ENCODE measurements around the gene AP3B2.

DNA sequence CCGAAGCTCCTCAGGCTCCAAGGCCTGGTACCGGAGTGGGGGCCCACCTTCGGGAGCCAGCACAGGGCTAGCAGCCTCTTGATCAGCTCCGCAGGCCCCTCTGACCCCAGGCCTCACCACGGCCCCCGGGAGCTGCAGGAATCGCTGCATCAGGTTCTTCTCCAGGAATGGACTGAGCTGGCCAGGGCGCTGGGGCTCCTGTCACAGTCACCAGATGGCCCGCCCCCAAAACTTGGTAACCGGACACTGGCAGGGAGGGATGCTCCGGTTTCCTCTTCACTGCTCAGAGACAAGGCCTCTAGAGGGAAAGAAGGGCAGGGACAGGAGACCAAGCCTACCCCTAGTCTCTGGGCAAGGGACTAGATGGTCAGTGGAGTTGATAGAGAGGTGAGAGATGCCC is 9.9 kb downstream of the AP3B2 start:
- TF ChIP-seq EZH2 (IDR thresholded peaks at IDR 0.05; ENCODE audit: borderline replicate concordance, low read depth, low read length, severe bottlenecking) (no peak), CTCF (IDR thresholded peaks at IDR 0.05; ENCODE audit: borderline replicate concordance, extremely low read depth, low read length, poor library complexity, severe bottlenecking) (no peak)
